GM21825 (cell line): ENCODE data around the gene ISG20.

Source experiments
- ATAC-seq: cut with Tn5 transposase; IDR thresholded peaks from one replicate; pipeline ENCODE4 v1.9.1; 2021; ENCODE audit warnings: mild to moderate bottlenecking, moderate library complexity; ENCODE audit not compliant: unreplicated experiment

Gene ISG20

GRCh38 chr15:88680241-88681001 is 41.6 kb downstream of the ISG20 start:
- ATAC-seq: no peak

GRCh38 chr15:88681610-88682221 is 42.9 kb downstream of the ISG20 start:
- no peak for ATAC-seq

DNA sequence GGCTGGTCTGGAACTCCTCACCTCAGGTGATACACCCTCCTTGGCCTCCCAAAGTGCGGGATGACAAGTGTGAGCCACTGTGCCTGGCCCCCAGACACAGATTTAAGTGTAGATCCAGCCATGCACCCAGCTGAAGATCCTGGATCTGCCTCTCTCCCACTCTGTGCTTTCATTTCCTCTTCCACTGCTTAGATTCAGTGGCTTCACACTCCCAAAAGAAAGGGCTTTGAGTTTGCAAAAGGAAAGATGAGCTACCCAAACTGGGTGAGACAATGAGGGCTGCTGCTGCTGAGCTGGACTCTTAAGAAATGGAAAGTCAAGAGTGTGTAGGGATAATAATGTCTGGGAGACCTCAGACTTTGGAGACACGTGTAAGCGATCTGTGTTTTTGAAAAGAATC is 45.5 kb downstream of the ISG20 start:
- no peak for ATAC-seq

- no peak for ATAC-seq
These were observed 47.4 kb downstream of the ISG20 start for GRCh38 chr15:88686166-88686565.

- ATAC-seq: no peak
These were observed 49.6 kb downstream of the ISG20 start for GRCh38 chr15:88688394-88688933.

GRCh38 chr15:88690331-88690730 is 51.5 kb downstream of the ISG20 start:
- ATAC-seq: no peak

GRCh38 chr15:88693191-88693590 is 54.4 kb downstream of the ISG20 start:
- ATAC-seq: no peak

GRCh38 chr15:88695101-88695500 is 56.3 kb downstream of the ISG20 start:
- ATAC-seq: no peak

DNA sequence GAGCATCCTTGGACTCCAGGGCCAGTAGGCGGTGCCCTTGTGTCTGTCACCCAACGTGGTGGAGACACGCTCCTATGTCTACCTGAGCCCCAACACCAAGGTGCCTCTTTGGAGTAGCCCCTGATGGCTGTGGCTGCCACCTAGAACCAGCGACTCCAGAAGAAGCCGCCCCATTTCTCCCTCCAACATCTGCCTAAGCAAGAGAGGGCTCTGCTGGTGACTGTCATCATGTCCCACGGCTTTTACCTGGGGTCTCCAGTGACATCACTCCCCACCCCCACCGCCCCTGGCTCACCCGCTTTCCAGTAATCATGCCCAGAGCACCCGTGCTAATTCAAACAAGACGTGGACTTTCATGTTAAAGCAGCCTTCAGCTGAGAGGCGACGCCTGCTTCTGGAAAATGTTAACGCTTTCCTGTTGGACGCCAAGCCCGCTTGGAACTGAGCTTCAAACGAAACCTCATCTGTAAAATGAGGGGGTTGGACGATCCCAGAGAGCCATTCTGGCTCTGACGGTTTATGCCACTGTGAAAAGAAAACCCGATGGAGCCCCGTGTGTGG is 57.0 kb downstream of the ISG20 start:
- ATAC-seq: no peak

- no peak for ATAC-seq
These were observed 57.4 kb downstream of the ISG20 start for GRCh38 chr15:88696254-88696653.

DNA sequence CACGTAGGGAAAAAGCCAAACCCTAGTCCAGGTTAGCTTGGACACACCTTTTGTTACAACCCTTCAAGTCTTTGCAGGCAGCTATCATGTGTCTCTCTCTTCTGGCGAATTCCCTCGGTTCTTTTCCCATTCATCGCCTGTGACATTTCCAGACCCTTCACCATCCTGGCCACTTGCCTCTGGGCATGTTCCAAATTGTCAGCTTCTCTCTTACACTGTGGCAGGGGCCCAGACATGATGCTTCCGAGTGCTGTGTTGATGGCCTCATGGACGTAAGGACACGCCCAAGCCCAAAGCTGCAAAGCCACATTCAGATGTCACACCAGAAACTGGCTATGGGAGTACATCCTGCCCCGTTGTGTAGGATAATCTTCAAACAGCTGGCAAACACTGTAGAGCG is 58.5 kb downstream of the ISG20 start:
- ATAC-seq: no peak

GRCh38 chr15:88699861-88700260 is 61.0 kb downstream of the ISG20 start:
- no peak for ATAC-seq

DNA sequence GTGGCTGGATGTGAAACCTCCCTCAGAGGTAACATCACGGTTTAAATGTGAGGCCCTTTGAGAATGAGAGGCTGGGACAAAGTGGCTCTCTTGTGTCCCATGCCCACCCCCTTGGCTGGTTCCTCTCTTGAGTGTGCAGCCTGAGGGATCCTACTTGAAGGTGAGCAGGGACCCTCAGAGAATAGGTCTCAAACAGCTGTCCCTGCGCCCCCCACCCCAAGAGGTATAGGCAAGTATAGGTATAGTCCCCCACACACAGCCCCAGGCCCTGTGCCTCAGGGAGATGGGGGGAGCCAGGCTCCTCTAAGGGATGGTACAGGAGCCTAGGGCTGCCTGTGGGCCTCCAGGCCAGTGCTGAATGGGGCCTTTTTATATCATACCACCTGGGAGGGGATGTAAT is 61.9 kb downstream of the ISG20 start:
- no peak for ATAC-seq

GRCh38 chr15:88701561-88702095 is 62.8 kb downstream of the ISG20 start:
- no peak for ATAC-seq

DNA sequence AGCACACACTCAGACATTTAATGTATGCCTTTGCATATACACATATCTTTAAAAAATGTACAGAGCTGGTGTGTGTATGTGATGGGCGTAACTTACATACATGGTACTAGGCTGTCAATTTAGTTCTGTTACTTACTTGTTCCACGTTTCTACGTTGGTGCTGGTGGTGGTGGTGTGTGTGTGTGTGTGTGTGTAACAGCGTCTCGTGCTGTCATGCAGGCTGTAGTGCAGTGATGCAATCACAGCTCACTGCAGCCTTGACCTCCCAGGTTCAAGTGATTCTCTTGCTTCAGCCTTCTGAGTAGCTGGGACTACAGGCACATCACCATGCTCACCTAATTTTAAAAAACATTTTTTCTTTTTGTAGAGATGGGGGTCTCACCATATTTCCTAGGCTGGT is 64.2 kb downstream of the ISG20 start:
- ATAC-seq: no peak

DNA sequence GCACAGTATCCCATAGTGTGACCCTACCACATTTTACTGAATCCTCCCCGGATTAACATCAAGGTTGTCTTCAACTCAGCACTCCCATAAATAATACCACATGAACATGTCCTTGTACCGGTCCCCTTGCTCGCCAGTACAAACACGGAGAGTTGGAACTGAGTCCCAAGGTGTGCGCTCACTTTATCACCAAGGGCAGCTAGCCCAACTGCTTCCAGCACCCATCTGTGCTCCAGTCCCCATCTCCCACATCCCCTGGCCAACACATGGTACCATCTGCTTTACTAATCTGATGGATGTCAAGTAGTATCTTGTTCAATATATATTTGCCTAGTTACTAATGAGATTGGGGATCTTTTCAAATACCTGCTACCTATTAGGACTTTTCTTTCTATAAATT is 64.7 kb downstream of the ISG20 start:
- no peak for ATAC-seq

DNA sequence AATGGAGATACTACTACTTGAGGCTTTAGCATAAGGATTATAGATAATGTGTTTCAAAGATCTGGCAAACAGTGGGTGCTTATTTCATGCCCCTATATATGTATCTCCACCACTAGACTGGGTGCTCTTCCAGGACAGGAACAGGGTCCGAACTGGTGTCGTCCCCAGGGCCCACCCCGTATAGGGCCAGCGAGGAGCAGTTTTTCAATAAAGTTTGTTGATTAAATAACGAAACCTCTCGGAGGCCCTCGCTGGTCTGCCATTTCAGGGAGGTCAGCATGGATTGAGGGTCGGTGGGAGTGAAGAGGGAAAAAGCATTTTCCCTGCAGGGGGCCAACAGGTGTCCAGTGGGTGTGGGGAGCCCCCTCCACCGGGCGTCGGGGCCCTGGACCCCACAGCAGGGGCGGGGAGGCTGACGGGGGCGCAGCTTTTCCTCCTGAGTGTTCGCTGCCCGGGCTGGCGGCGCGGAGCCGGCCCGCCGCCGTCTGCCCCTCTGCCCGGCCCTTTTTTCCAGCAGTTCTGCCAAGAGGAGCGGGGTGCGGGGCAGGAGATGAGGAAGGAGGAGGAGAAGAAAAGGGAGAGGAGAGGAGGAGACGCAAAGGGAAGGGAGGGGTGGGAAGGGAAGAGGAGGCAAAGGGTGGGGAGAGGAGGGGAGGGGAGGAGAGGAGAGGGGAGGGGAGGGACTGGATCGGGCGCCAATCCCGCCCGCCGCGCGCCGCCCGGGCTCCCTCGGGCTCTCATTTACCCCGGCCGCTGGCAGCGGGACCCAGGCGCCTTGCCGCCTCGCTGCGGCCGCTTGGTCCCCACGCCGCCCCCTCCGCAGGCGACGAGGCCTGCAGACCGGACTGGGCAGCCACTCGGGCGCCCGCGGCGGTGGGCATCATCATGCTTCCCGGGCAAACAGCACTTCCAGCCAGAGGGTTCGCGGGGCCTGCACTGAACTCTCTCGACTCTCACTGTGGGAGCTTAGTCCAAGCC is 66.3 kb downstream of the ISG20 start:
- ATAC-seq: no peak

DNA sequence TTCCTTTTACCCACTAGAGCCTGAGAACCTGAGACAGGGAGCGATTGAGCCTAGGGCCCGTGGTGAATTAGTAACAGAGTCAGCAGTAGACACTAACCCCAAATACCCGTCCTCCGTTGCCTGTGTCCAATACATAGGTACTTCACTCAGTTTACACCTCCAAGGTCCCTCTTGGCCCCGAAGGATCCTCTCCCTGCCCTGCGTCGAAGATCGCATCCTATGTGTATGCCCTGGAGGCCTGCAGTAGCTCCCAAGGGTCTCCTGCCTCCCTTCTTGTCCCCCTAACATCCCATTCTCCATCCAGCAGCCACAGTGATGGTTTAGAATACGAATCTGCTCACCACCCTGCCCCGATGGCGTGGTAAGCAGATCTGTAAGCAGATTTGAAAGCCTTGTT is 67.0 kb downstream of the ISG20 start:
- no peak for ATAC-seq
